Measurements from ENCODE around the gene HIVEP2. TPM values are rescaled to one million over a fixed set of nuclear protein-coding genes. Genes with fewer than 3 reads are reported as not detected.

Gene HIVEP2
- total RNA-seq, 1 experiment from 2014 or later: 10.3 TPM

DNA sequence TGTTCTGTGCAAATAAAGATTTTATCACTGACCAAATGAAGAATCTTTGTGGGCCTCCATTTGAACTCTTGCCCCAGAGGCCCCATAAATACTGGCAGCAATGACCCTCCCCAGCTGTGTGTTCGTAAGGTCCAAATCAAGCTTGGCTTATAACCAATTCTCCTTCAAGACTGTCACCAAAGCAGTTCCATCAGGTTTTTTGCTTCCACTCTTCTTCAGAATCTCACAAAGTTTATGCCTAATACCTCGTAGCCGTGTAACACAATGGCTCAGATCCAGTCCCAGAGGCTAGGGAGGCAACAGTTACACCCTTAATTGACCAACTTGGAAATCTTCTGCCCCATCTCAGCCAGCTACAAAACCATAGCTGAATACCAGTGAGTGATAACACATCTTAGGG, 120.5 kb downstream of the HIVEP2 start:
- Histone ChIP-seq H3K27me3 (ENCODE audit: control insufficient read depth, insufficient read depth, low read length) (no peaks in the 10 kb centered on the region), H3K4me1 (ENCODE audit: control insufficient read depth, insufficient read depth, low read length) (peaks cover 13% of the 10 kb centered on the region), H3K4me3 (ENCODE audit: low read depth in 2 of 2, low read length in 2 of 2) (no peak overlapping the region), H3K36me3 (ENCODE audit: control insufficient read depth, insufficient read depth, low read length) (no peaks in the 10 kb centered on the region), H3K9me3 (ENCODE audit: control insufficient read depth, insufficient read depth, low read depth, low read length) (no peaks in the 10 kb centered on the region), H3K27ac (ENCODE audit: low read length) (no peak overlapping the region; the same call in 1 of the 2 replicates)
- no TSS peak for BruUV-seq (replicated peaks)
- TF ChIP-seq POLR2AphosphoS5 (IDR thresholded peaks at IDR 0.05; ENCODE audit: low read depth, low read length) (no peak), TCF7L2 (IDR thresholded peaks at IDR 0.05; ENCODE audit: low read depth, low read length) (no peak), SIN3A (IDR thresholded peaks at IDR 0.05; ENCODE audit: borderline replicate concordance, insufficient read depth, low read depth, low read length) (no peak), REST (IDR thresholded peaks at IDR 0.05; ENCODE audit: insufficient read depth in 1 of 2, low read depth in 2 of 2, low read length in 1 of 2) (no peak)
- TF ChIP-seq, protein P1, sequence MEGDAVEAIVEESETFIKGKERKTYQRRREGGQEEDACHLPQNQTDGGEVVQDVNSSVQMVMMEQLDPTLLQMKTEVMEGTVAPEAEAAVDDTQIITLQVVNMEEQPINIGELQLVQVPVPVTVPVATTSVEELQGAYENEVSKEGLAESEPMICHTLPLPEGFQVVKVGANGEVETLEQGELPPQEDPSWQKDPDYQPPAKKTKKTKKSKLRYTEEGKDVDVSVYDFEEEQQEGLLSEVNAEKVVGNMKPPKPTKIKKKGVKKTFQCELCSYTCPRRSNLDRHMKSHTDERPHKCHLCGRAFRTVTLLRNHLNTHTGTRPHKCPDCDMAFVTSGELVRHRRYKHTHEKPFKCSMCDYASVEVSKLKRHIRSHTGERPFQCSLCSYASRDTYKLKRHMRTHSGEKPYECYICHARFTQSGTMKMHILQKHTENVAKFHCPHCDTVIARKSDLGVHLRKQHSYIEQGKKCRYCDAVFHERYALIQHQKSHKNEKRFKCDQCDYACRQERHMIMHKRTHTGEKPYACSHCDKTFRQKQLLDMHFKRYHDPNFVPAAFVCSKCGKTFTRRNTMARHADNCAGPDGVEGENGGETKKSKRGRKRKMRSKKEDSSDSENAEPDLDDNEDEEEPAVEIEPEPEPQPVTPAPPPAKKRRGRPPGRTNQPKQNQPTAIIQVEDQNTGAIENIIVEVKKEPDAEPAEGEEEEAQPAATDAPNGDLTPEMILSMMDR (IDR thresholded peaks at IDR 0.05): no peak
- intact Hi-C loops (cut with micrococcal nuclease; ENCODE audit: unreplicated experiment): no loop called here
- ChIA-PET POLR2A (no interaction called here), CTCF (no interaction called here)
- ATAC-seq (no peak), DNase-seq (ENCODE audit: low read depth, low spot score) (no peak)
- in situ Hi-C loops (cut with HindIII; ENCODE audit: low pct_unique_long_range_greater_than_20kb, low sequenced_read_pairs): no loop called here

DNA sequence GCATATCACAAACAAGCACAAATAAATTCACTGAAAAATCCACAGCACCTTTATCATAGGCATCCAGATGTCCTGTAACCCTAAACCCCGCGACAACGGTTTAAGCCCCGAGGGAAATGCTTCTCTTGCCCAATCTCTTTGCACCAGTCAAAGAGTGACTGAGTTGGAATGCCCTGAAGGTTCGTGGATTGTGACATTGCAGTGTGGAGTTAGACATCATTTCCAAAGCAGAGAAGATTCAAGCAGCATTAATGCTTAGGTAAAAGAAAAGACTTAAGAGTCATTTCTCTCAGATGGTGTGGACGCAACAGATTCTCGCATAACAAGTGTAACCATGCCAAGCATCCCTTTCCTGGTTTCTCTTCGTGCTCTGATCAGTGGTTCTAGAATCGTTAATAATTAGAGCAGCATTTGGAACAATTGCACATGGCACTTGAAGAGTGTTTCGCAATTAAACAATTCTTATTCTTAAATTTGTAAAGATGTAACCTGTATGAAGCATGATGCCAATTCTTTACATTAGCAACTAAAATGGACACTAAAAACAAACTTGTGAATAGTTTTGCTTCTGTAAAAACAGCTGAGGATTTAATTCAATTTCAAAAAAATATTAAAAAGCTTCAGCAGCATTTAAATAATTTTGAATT, 121.6 kb downstream of the HIVEP2 start:
- TF ChIP-seq SIN3A (IDR thresholded peaks at IDR 0.05; ENCODE audit: borderline replicate concordance, insufficient read depth, low read depth, low read length): no peak
- TF ChIP-seq, protein P1 (IDR thresholded peaks at IDR 0.05): peak; percentile 43
- POLR2A ChIA-PET: no interaction called here
- in situ Hi-C loops (cut with HindIII; ENCODE audit: low pct_unique_long_range_greater_than_20kb, low sequenced_read_pairs): no loop called here
- Histone ChIP-seq H3K27ac (ENCODE audit: low read length) (no peak overlapping the region), H3K36me3 (ENCODE audit: control insufficient read depth, insufficient read depth, low read length) (no peaks in the 10 kb centered on the region), H3K27me3 (ENCODE audit: control insufficient read depth, insufficient read depth, low read length) (no peaks in the 10 kb centered on the region), H3K9me3 (ENCODE audit: control insufficient read depth, insufficient read depth, low read depth, low read length) (no peaks in the 10 kb centered on the region), H3K4me1 (ENCODE audit: control insufficient read depth, insufficient read depth, low read length) (peaks cover 15% of the 10 kb centered on the region), H3K4me3 (ENCODE audit: low read depth in 2 of 2, low read length in 2 of 2) (no peak overlapping the region)
- no peak for DNase-seq (ENCODE audit: low read depth, low spot score)
- no TSS peak for BruUV-seq (replicated peaks)
- CTCF ChIA-PET: no interaction called here
- intact Hi-C loops (cut with micrococcal nuclease; ENCODE audit: unreplicated experiment): no loop called here
- no peak for ATAC-seq

Data from Panc1 (cell line).